ENCODE measurements around the gene FAM228A.

- TF ChIP-seq EZH2 (optimal IDR thresholded peaks at IDR 0.05; ENCODE audit: low read depth, low read length) (no peak), EZH2phosphoT487 (IDR thresholded peaks at IDR 0.05; ENCODE audit: low read length) (no peak)
These were observed 16.7 kb upstream of the FAM228A start for GRCh38 chr2:24158131-24158530.

All from MM.1S (cell line).